Measurements from ENCODE around the gene TBC1D7. TPM values are rescaled to one million over a fixed set of nuclear protein-coding genes. Genes with fewer than 3 reads are reported as not detected.
A peak's percentile ranks its signal among the peaks of the same experiment; 100 is the strongest.

Gene TBC1D7
- 10 to 100 TPM; 10.9 to 20.9 (median 17.5) TPM for total RNA-seq
- 10 to 100 TPM; 12.2 to 15.0 (median 13.3) TPM for polyA plus RNA-seq
- long read RNA-seq, donor 1, partial matches to known transcripts = 0 of 1 reads
- long read RNA-seq, donor 1, other reads (novel, unspliced or antisense) = 0 of 1 reads
- long read RNA-seq, donor 2, partial matches to known transcripts = 0 of 6 reads
- long read RNA-seq, donor 2, other reads (novel, unspliced or antisense) = 0 of 6 reads

- Histone ChIP-seq H3K36me3 (peaks cover 0 to 31% (median 18%) of the 10 kb centered on the region in 6 donors), H3K27me3 (replicated peaks in 1 of 7) (no peaks in the 10 kb centered on the region), H3K4me1 (peaks cover 13 to 43% (median 18%) of the 10 kb centered on the region in 6 donors), H3K27ac (peak within 1 kb of the TSS; percentile 88 to 98 (median 94)), H3K4me3 (peak within 1 kb of the TSS; percentile 57 to 82 (median 68)), H3K9me3 (no peaks in the 10 kb centered on the region)
- intact Hi-C loops (cut with DNase I; ENCODE audit: low total_unique reads) = no loop called here
- DNase-seq = peak; percentile 98
- peak; percentile 98 to 99 (median 98) for TF ChIP-seq POLR2AphosphoS5 (IDR thresholded peaks at IDR 0.05)
- TF ChIP-seq POLR2A (IDR thresholded peaks at IDR 0.05) = peak; percentile 63 to 89 (median 82)
- TF ChIP-seq CTCF (IDR thresholded peaks at IDR 0.05 in 8 of 11, conservative IDR thresholded peaks at IDR 0.05 in 3 of 11) = peak in 5 of 11 experiments; percentile 6 to 29 (median 24)
- WGBS, 5 donors = 0 to 1% (median 1%) methylated on average over 21 to 63 of the region's 63 CpGs
Measured at GRCh38 chr6:13328076-13328874, at the start of gene TBC1D7. Gene TBC1D7, minus strand, starts transcription at chr6:13328537. Its CDS starts 1,639 bp downstream, at chr6:13326898.

GRCh38 chr6:13377054-13377758 lies 48.9 kb upstream of the TBC1D7 start:
- no peak for DNase-seq
- Histone ChIP-seq H3K27me3 (replicated peaks in 1 of 7) (no peaks in the 10 kb centered on the region), H3K36me3 (peaks cover 0 to 16% (median 0%) of the 10 kb centered on the region in 6 donors), H3K9me3 (no peaks in the 10 kb centered on the region), H3K4me3 (no peak overlapping the region), H3K4me1 (peaks cover 0 to 75% (median 19%) of the 10 kb centered on the region in 6 donors), H3K27ac (peak overlapping the region in 2 of 8 donors; percentile 8 to 27)
- intact Hi-C loops (cut with DNase I; ENCODE audit: low total_unique reads) = no loop called here
- no peak for TF ChIP-seq POLR2A (IDR thresholded peaks at IDR 0.05)
- TF ChIP-seq POLR2AphosphoS5 (IDR thresholded peaks at IDR 0.05) = no peak
- TF ChIP-seq CTCF (IDR thresholded peaks at IDR 0.05 in 8 of 11, conservative IDR thresholded peaks at IDR 0.05 in 3 of 11) = no peak
- 73 to 89% (median 85%) methylated on average over 2 of the region's 2 CpGs for WGBS, 5 donors

- no peak for DNase-seq
- no peak for TF ChIP-seq POLR2AphosphoS5 (IDR thresholded peaks at IDR 0.05)
- no peak for TF ChIP-seq POLR2A (IDR thresholded peaks at IDR 0.05)
- no peak for TF ChIP-seq CTCF (IDR thresholded peaks at IDR 0.05 in 8 of 11, conservative IDR thresholded peaks at IDR 0.05 in 3 of 11)
- Histone ChIP-seq H3K4me3 (no peak overlapping the region), H3K4me1 (peaks cover 0 to 68% (median 14%) of the 10 kb centered on the region in 6 donors), H3K36me3 (peaks cover 0 to 23% (median 0%) of the 10 kb centered on the region in 6 donors), H3K9me3 (no peaks in the 10 kb centered on the region), H3K27ac (peak overlapping the region in 2 of 8 donors; percentile 5 to 30), H3K27me3 (replicated peaks in 1 of 7) (no peaks in the 10 kb centered on the region)
- 78 to 82% (median 79%) methylated on average over 9 of the region's 9 CpGs for WGBS, 5 donors
- intact Hi-C loops (cut with DNase I; ENCODE audit: low total_unique reads) = no loop called here
Measured at GRCh38 chr6:13375360-13375878, 47.1 kb upstream of the TBC1D7 start.
